ENCODE measurements around the gene PPP1R7. TPM values are rescaled to one million over a fixed set of nuclear protein-coding genes. Genes with fewer than 3 reads are reported as not detected.

Gene PPP1R7
- total and polyA plus RNA-seq, 9 of the 15 experiments (the other 6 are each of a cell fraction or from before 2014, with no cell fraction given) = 37.5 to 75.0 (median 50.5) TPM

DNA sequence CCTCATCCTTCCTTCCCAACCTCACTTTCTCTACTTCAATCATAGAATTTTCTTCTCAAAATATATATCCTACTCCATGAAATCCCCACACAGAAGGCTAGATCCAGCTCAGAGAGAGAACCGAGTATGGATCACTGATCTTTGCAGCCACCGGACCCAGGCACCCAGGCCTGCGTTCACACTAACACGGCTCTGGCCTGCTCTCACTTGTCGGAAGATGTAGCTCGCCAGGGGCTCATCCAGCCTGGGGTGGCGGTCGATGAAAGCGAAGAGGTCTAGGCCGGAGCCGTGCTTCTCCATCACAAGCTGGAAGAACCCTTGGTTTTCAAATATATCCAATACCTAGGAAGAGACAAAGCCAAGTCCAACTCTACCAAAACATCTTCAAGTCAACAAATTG lies 35.4 kb upstream of the PPP1R7 start (continued):
- TF ChIP-seq, protein P1, sequence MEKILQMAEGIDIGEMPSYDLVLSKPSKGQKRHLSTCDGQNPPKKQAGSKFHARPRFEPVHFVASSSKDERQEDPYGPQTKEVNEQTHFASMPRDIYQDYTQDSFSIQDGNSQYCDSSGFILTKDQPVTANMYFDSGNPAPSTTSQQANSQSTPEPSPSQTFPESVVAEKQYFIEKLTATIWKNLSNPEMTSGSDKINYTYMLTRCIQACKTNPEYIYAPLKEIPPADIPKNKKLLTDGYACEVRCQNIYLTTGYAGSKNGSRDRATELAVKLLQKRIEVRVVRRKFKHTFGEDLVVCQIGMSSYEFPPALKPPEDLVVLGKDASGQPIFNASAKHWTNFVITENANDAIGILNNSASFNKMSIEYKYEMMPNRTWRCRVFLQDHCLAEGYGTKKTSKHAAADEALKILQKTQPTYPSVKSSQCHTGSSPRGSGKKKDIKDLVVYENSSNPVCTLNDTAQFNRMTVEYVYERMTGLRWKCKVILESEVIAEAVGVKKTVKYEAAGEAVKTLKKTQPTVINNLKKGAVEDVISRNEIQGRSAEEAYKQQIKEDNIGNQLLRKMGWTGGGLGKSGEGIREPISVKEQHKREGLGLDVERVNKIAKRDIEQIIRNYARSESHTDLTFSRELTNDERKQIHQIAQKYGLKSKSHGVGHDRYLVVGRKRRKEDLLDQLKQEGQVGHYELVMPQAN (IDR thresholded peaks at IDR 0.05; ENCODE audit: borderline replicate concordance) = no peak
- no peak for TF ChIP-seq EZH2 (IDR thresholded peaks at IDR 0.05; ENCODE audit: borderline replicate concordance, low read depth, low read length)

DNA sequence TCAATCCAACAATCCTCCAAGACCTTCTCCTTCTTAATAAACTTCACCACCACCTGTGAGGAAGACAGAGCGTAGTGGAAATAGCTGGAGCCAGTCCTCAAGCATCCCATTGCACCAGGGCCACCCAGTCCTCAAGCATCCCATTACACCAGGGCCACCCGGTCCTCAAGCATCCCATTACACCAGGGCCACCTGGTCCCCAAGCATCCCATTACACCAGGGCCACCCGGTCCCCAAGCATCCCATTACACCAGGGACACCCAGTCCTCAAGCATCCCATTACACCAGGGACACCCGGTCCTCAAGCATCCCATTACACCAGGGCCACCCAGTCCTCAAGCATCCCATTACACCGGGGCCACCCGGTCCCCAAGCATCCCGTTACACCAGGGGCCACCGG lies 34.9 kb upstream of the PPP1R7 start:
- CTCF ChIA-PET (ENCODE audit: low intra/inter-chr PET ratio) = no interaction called here
- H3K9me3 ChIP-seq (replicated peaks; ENCODE audit: control insufficient read depth, insufficient read depth, low read depth, low read length) = no peaks in the 10 kb centered on the region
- 72% methylated on average over 7 of the region's 8 CpGs for WGBS (ENCODE audit: insufficient coverage, low coverage, missing lambda C conversion rate)

More for the DNA sequence above, 34.9 kb upstream of the PPP1R7 start:
- Histone ChIP-seq H3K4me1 (replicated peaks in 1 of 2; ENCODE audit: control insufficient read depth in 2 of 2, insufficient read depth in 2 of 2, low read length in 2 of 2) (no peaks in the 10 kb centered on the region), H3K4me3 (no peak overlapping the region), H3K79me2 (ENCODE audit: control insufficient read depth, insufficient read depth, low read length) (no peaks in the 10 kb centered on the region), H3K9me1 (ENCODE audit: control insufficient read depth, insufficient read depth, low read length) (no peaks in the 10 kb centered on the region), H2AFZ (ENCODE audit: low read depth, low read length) (no peak overlapping the region), H3K27me3 (ENCODE audit: control insufficient read depth in 2 of 2, insufficient read depth in 2 of 2, low read length in 2 of 2) (no peaks in the 10 kb centered on the region), H3K9ac (ENCODE audit: insufficient read depth in 1 of 2, low read depth in 2 of 2, low read length in 2 of 2) (no peak overlapping the region), H3K4me2 (ENCODE audit: insufficient read depth, low read length) (no peak overlapping the region), H3K36me3 (ENCODE audit: control insufficient read depth, insufficient read depth, low read length) (peaks cover 7% of the 10 kb centered on the region; the same call in 1 of the 3 replicates), H3K27ac (ENCODE audit: extremely low read depth, low read depth, low read length) (no peak overlapping the region), H4K20me1 (replicated peaks; ENCODE audit: control insufficient read depth, insufficient read depth, low read length) (no peaks in the 10 kb centered on the region)
- BruUV-seq (replicated peaks) = no TSS peak
- FAIRE-seq (no peak), DNase-seq (ENCODE audit: extremely low read depth in 1 of 4, low spot score in 3 of 4) (no peak), ATAC-seq (no peak)
- in situ Hi-C loops (cut with MboI) (no loop called here), intact Hi-C loops (cut with micrococcal nuclease) (no loop called here)
- POLR2A ChIA-PET = no interaction called here
- TF ChIP-seq XRCC5 (IDR thresholded peaks at IDR 0.05; ENCODE audit: low read depth, low read length) (no peak), ZNF75A (CRISPR knock-in tag; IDR thresholded peaks at IDR 0.05) (no peak), WHSC1 (IDR thresholded peaks at IDR 0.05; ENCODE audit: low read length) (no peak), YBX1 (IDR thresholded peaks at IDR 0.05) (no peak), HSF4 (CRISPR knock-in tag; IDR thresholded peaks at IDR 0.05; ENCODE audit: borderline replicate concordance) (no peak), JUND (IDR thresholded peaks at IDR 0.05; ENCODE audit: borderline replicate concordance, low read depth, low read length) (no peak), JUND (tag; IDR thresholded peaks at IDR 0.05; ENCODE audit: borderline replicate concordance, low read depth, low read length) (no peak), KLF16 (IDR thresholded peaks at IDR 0.05) (no peak), ZNF778 (CRISPR knock-in tag; IDR thresholded peaks at IDR 0.05) (no peak)
- TF ChIP-seq, protein P2, sequence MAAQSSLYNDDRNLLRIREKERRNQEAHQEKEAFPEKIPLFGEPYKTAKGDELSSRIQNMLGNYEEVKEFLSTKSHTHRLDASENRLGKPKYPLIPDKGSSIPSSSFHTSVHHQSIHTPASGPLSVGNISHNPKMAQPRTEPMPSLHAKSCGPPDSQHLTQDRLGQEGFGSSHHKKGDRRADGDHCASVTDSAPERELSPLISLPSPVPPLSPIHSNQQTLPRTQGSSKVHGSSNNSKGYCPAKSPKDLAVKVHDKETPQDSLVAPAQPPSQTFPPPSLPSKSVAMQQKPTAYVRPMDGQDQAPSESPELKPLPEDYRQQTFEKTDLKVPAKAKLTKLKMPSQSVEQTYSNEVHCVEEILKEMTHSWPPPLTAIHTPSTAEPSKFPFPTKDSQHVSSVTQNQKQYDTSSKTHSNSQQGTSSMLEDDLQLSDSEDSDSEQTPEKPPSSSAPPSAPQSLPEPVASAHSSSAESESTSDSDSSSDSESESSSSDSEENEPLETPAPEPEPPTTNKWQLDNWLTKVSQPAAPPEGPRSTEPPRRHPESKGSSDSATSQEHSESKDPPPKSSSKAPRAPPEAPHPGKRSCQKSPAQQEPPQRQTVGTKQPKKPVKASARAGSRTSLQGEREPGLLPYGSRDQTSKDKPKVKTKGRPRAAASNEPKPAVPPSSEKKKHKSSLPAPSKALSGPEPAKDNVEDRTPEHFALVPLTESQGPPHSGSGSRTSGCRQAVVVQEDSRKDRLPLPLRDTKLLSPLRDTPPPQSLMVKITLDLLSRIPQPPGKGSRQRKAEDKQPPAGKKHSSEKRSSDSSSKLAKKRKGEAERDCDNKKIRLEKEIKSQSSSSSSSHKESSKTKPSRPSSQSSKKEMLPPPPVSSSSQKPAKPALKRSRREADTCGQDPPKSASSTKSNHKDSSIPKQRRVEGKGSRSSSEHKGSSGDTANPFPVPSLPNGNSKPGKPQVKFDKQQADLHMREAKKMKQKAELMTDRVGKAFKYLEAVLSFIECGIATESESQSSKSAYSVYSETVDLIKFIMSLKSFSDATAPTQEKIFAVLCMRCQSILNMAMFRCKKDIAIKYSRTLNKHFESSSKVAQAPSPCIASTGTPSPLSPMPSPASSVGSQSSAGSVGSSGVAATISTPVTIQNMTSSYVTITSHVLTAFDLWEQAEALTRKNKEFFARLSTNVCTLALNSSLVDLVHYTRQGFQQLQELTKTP (IDR thresholded peaks at IDR 0.05; ENCODE audit: low read depth in 1 of 2, partially characterized antibody in 2 of 2) = no peak

Data from K562 (cell line).